ENCODE measurements around the gene YBX1. TPM values are rescaled to one million over a fixed set of nuclear protein-coding genes. Genes with fewer than 3 reads are reported as not detected.
"Not testable (repeated sequence)": the region's sequence is repeated elsewhere in the genome, so short reads cannot be mapped to it uniquely, and the experiment has no call there.

The YBX1 gene
- total RNA-seq, 3 donors from 2014 or later (not counting 1 experiment from before 2014, with no cell fraction given): 239 to 305 (median 279) TPM

- H3K36me3 ChIP-seq (ENCODE audit: control insufficient read depth, insufficient read depth, low read length): no peaks in the 10 kb centered on the region
- H3K4me1 ChIP-seq (ENCODE audit: control insufficient read depth, insufficient read depth, low read length): no peaks in the 10 kb centered on the region
- no peaks in the 10 kb centered on the region for H3K9me3 Mint-ChIP-seq
- H3K4me3 ChIP-seq (ENCODE audit: low read length): no peak overlapping the region
- no peak for TF ChIP-seq CTCF (IDR thresholded peaks at IDR 0.05)
- H3K4me1 Mint-ChIP-seq: no peaks in the 10 kb centered on the region
- H3K9me3 ChIP-seq (ENCODE audit: control insufficient read depth, insufficient read depth, low read length): no peaks in the 10 kb centered on the region
- DNase-seq (no peak), ATAC-seq (no peak)
- intact Hi-C loops (cut with micrococcal nuclease): no loop called here
- 85% methylated on average over 6 of the region's 6 CpGs for WGBS (ENCODE audit: insufficient coverage)
- H3K27me3 Mint-ChIP-seq (ENCODE audit: low read depth in 2 of 2): no peaks in the 10 kb centered on the region
- no peak overlapping the region for H3K27ac ChIP-seq (ENCODE audit: low read length)
- H3K36me3 Mint-ChIP-seq: no peaks in the 10 kb centered on the region
- no peaks in the 10 kb centered on the region for H3K27me3 ChIP-seq (ENCODE audit: control insufficient read depth, insufficient read depth, low read length)
- no peak overlapping the region for H3K4me3 Mint-ChIP-seq
- H3K27ac Mint-ChIP-seq: no peak overlapping the region
Observed at GRCh38 chr1:42723511-42723910, 41.3 kb downstream of the YBX1 start.

GRCh38 chr1:42725820-42726219 lies 43.6 kb downstream of the YBX1 start:
- H3K4me3 ChIP-seq (ENCODE audit: low read length); H3K9me3 Mint-ChIP-seq; H3K27me3 ChIP-seq (ENCODE audit: control insufficient read depth, insufficient read depth, low read length); H3K4me3 Mint-ChIP-seq; H3K27ac Mint-ChIP-seq; DNase-seq; H3K27ac ChIP-seq (ENCODE audit: low read length); H3K9me3 ChIP-seq (ENCODE audit: control insufficient read depth, insufficient read depth, low read length); intact Hi-C loops (cut with micrococcal nuclease); H3K4me1 ChIP-seq (ENCODE audit: control insufficient read depth, insufficient read depth, low read length); H3K36me3 Mint-ChIP-seq; H3K27me3 Mint-ChIP-seq (ENCODE audit: low read depth in 2 of 2); H3K4me1 Mint-ChIP-seq; H3K36me3 ChIP-seq (ENCODE audit: control insufficient read depth, insufficient read depth, low read length); ATAC-seq: not testable (repeated sequence)
- 97% methylated on average over 4 of the region's 4 CpGs for WGBS (ENCODE audit: insufficient coverage)

GRCh38 chr1:42730002-42730401 lies 47.8 kb downstream of the YBX1 start:
- DNase-seq (no peak), ATAC-seq (no peak)
- Histone ChIP-seq H3K27ac (ENCODE audit: low read length) (no peak overlapping the region), H3K4me3 (ENCODE audit: low read length) (no peak overlapping the region), H3K4me1 (ENCODE audit: control insufficient read depth, insufficient read depth, low read length) (no peaks in the 10 kb centered on the region), H3K9me3 (ENCODE audit: control insufficient read depth, insufficient read depth, low read length) (no peaks in the 10 kb centered on the region), H3K36me3 (ENCODE audit: control insufficient read depth, insufficient read depth, low read length) (no peaks in the 10 kb centered on the region), H3K27me3 (ENCODE audit: control insufficient read depth, insufficient read depth, low read length) (no peaks in the 10 kb centered on the region)
- H3K4me1 Mint-ChIP-seq: no peaks in the 10 kb centered on the region
- no peaks in the 10 kb centered on the region for H3K36me3 Mint-ChIP-seq
- H3K27me3 Mint-ChIP-seq (ENCODE audit: low read depth in 2 of 2): no peaks in the 10 kb centered on the region
- 100% methylated on average over 2 of the region's 3 CpGs for WGBS (ENCODE audit: insufficient coverage)
- H3K4me3 Mint-ChIP-seq: no peak overlapping the region
- no peak for TF ChIP-seq CTCF (IDR thresholded peaks at IDR 0.05)
- no peaks in the 10 kb centered on the region for H3K9me3 Mint-ChIP-seq
- intact Hi-C loops (cut with micrococcal nuclease): no loop called here
- no peak overlapping the region for H3K27ac Mint-ChIP-seq

GRCh38 chr1:42730988-42731387 lies 48.8 kb downstream of the YBX1 start:
- Histone ChIP-seq H3K36me3 (ENCODE audit: control insufficient read depth, insufficient read depth, low read length) (no peaks in the 10 kb centered on the region), H3K4me3 (ENCODE audit: low read length) (no peak overlapping the region), H3K27me3 (ENCODE audit: control insufficient read depth, insufficient read depth, low read length) (no peaks in the 10 kb centered on the region), H3K27ac (ENCODE audit: low read length) (no peak overlapping the region), H3K9me3 (ENCODE audit: control insufficient read depth, insufficient read depth, low read length) (no peaks in the 10 kb centered on the region), H3K4me1 (ENCODE audit: control insufficient read depth, insufficient read depth, low read length) (no peaks in the 10 kb centered on the region)
- Mint-ChIP-seq H3K9me3 (no peaks in the 10 kb centered on the region), H3K4me3 (no peak overlapping the region), H3K36me3 (no peaks in the 10 kb centered on the region), H3K27me3 (ENCODE audit: low read depth in 2 of 2) (no peaks in the 10 kb centered on the region), H3K4me1 (no peaks in the 10 kb centered on the region), H3K27ac (no peak overlapping the region)
- TF ChIP-seq CTCF (IDR thresholded peaks at IDR 0.05): no peak
- WGBS (ENCODE audit: insufficient coverage): 70% methylated on average over 4 of the region's 4 CpGs
- no peak for ATAC-seq
- peak in 1 of 2 donors; percentile 34 for DNase-seq
- intact Hi-C loops (cut with micrococcal nuclease): no loop called here

Measured in natural killer cell (primary cell).